Fibroblast of villous mesenchyme (primary cell): ENCODE results near the gene DCAF6. TPM values are rescaled to one million over a fixed set of nuclear protein-coding genes. Genes with fewer than 3 reads are reported as not detected.

ENCODE experiments used
- DNase-seq: peaks from one replicate; pipeline ENCODE4 v3.0.0-alpha.2; 2010; ENCODE audit warnings: low read depth
- H3K4me3 ChIP-seq: 2 replicates; pipeline ENCODE4 v1.5.1; 2011; ENCODE audit warnings: low read depth, mild to moderate bottlenecking, low read length
- CTCF ChIP-seq: IDR thresholded peaks from 2 replicates; pipeline ENCODE4 v1.5.1; 2012; ENCODE audit warnings: low read depth, mild to moderate bottlenecking, low read length; ENCODE audit not compliant: insufficient read depth
- total RNA-seq: library from RNA; depleted of rRNA; stranded (reverse); fragments of >200 nt; gene quantifications from 2 replicates; pipeline ENCODE4 v1.2.3, GENCODE V29; 2012

DCAF6 gene
- total RNA-seq, 1 donor: 73.4 TPM

DNA sequence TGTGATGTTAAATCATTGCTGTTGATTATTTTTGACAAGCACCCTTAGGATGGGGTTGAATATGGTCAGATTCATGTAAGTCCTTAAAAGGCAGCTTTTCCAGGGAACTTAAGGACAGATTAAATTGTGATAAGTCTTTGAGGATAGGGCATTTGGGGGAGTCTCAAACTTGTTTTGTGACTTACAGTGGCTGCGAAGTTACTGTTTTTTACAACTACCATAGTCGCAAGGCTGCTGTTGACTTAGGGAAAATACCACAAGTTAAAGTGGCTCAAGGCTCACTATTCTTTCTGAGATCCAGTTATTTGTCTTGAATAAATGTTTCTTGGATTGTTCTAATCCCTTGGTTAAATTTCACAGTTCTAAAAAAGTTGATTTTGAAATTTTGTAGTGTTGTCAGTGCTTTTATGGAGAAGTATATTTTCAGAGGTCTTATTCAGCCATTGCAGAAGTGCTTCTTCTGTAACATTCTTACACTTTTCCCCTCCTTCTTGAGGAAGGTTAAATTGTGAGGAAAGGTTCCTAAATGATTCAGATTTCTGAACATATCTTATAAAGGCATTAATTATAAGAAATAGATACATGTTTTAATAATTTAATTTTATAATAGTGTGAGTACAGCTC is 47.4 kb downstream of the DCAF6 start:
- no peak for TF ChIP-seq CTCF
- no peak for DNase-seq
- no peak overlapping the region for H3K4me3 ChIP-seq

DNA sequence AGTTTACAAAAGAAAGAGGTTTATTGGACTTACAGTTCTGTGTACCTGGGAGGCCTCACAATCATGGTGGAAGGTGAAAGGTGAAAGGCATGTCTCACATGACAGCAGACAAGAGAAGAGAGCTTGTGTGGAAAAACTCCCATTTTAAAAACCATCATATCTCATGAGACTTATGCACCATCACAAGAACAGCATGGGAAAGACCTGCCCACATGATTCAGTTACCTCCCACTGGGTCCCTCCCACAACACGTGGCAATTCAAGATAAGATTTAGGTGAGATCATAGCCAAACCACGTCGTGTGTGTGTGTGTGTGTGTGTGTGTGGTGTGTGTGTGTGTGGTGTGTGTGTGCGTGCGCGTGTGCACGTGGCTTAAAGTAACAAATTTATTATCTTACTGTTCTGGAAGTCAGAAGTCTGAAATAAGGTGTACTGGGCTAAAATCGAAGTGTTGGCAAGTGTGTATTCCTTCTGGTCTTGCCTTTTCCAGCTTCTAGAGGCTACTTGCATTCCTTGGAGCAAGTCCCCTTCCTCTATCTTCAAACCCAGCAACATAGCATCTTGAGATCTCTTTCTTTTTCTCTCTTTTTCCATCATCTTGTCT is 48.5 kb downstream of the DCAF6 start:
- no peak for DNase-seq
- no peak overlapping the region for H3K4me3 ChIP-seq
- TF ChIP-seq CTCF: no peak

DNA sequence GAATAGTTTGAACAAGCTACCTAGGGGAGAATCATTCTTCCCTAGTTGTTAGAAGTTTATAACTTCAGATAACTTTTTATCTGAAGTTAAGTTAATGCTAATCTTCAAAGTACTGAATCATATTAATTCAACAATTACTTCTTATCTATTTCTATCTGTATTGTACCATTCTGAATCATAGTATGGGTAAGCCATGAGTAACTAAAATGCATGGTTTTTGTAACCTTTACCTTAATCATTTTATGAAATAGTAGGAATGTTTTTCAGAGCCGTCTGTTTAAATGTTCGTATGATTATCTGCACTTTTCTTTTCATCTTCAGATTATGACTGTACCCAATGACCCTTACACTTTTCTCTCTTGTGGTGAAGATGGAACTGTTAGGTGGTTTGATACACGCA is 50.7 kb downstream of the DCAF6 start:
- no peak for DNase-seq
- no peak for TF ChIP-seq CTCF

GRCh38 chr1:167991546-167991945 is 55.1 kb downstream of the DCAF6 start:
- DNase-seq: no peak
- H3K4me3 ChIP-seq: no peak overlapping the region
- no peak for TF ChIP-seq CTCF

More for the DNA sequence above, 50.7 kb downstream of the DCAF6 start:
- H3K4me3 ChIP-seq: no peak overlapping the region

DNA sequence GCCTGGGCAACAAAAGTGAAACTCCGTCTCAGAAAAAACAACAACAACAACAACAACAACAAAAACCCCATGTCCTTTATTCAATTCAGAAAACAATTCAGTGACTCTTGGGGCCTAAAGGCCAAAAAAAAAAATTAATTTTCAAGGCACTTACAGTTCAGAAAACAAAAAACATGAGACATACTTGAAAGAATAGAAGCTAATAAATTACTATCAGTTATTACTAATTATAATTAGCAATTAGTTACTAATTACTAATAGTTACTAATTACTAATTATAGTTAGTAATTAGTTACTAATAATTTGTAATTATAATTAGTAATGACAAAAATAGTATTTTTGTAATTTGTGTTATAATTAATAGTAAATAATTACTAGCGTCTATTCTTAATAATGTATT is 57.2 kb downstream of the DCAF6 start:
- H3K4me3 ChIP-seq: no peak overlapping the region
- no peak for TF ChIP-seq CTCF
- DNase-seq: no peak

DNA sequence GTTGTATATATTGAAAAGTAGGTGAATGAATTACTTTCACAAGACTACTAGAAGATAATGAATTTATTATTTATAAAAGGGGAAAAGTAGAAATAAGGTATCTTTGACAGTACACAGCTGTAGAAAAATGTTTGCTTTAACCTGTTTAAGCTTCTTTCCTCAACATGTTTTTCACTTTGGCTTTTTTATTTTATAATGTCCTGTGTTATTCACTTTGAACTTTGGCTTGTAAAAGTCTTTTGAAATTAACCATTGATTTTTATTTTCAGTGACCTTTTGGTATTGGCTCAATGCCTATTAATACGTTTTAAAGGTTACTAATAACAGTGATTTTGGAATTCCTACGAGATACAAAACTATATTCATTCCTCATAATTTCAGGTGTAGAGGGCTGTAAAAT is 58.1 kb downstream of the DCAF6 start:
- DNase-seq: no peak
- no peak for TF ChIP-seq CTCF

GRCh38 chr1:167995038-167995437 is 58.6 kb downstream of the DCAF6 start:
- no peak for DNase-seq
- no peak for TF ChIP-seq CTCF
- no peak overlapping the region for H3K4me3 ChIP-seq

More for the DNA sequence above, 58.1 kb downstream of the DCAF6 start:
- no peak overlapping the region for H3K4me3 ChIP-seq
